ENCODE measurements around the gene ARMCX2.
"Not testable (repeated sequence)": the region's sequence is repeated elsewhere in the genome, so short reads cannot be mapped to it uniquely, and the experiment has no call there.

ARMCX2 gene

GRCh38 chrX:101655534-101655933, 4.1 kb downstream of the ARMCX2 start:
- TF ChIP-seq EZH2 (IDR thresholded peaks at IDR 0.05; ENCODE audit: borderline replicate concordance, low read depth, low read length, severe bottlenecking) (no peak), CTCF (IDR thresholded peaks at IDR 0.05; ENCODE audit: borderline replicate concordance, extremely low read depth, low read length, poor library complexity, severe bottlenecking) (no peak)
- Histone ChIP-seq H3K27ac (ENCODE audit: low read length) (no peak overlapping the region), H3K4me2 (ENCODE audit: insufficient read depth, low read length) (no peak overlapping the region)

GRCh38 chrX:101647716-101648115, 11.9 kb downstream of the ARMCX2 start:
- not testable (repeated sequence) for H3K9me3 ChIP-seq (ENCODE audit: insufficient read depth, low read length, severe bottlenecking); H3K4me3 ChIP-seq (ENCODE audit: low read depth in 1 of 2, low read length in 2 of 2); H2AFZ ChIP-seq (ENCODE audit: low read depth, low read length); H3K4me2 ChIP-seq (ENCODE audit: insufficient read depth, low read length); H3K9ac ChIP-seq (ENCODE audit: low read depth, low read length); H3K79me2 ChIP-seq (ENCODE audit: insufficient read depth, low read length); H3K36me3 ChIP-seq (ENCODE audit: insufficient read depth, low read length); H3K27ac ChIP-seq (ENCODE audit: low read length); H3K4me1 ChIP-seq (ENCODE audit: insufficient read depth, low read length); H4K20me1 ChIP-seq (ENCODE audit: insufficient read depth, low read length); DNase-seq; H3K27me3 ChIP-seq (ENCODE audit: insufficient read depth, low read length, poor library complexity); ATAC-seq (ENCODE audit: insufficient read depth, low read depth)

More at GRCh38 chrX:101655534-101655933, 4.1 kb downstream of the ARMCX2 start:
- ATAC-seq (ENCODE audit: insufficient read depth, low read depth) (no peak), DNase-seq (no peak)
- no peaks in the 10 kb centered on the region for H3K27me3 ChIP-seq (ENCODE audit: insufficient read depth, low read length, poor library complexity)
- no peaks in the 10 kb centered on the region for H3K4me1 ChIP-seq (ENCODE audit: insufficient read depth, low read length)
- no peak overlapping the region for H2AFZ ChIP-seq (ENCODE audit: low read depth, low read length)
- no peak overlapping the region for H3K4me3 ChIP-seq (ENCODE audit: low read depth in 1 of 2, low read length in 2 of 2)
- H3K9ac ChIP-seq (ENCODE audit: low read depth, low read length) = no peak overlapping the region
- H3K36me3 ChIP-seq (ENCODE audit: insufficient read depth, low read length) = no peaks in the 10 kb centered on the region
- no peaks in the 10 kb centered on the region for H3K9me3 ChIP-seq (ENCODE audit: insufficient read depth, low read length, severe bottlenecking)
- no peaks in the 10 kb centered on the region for H3K79me2 ChIP-seq (ENCODE audit: insufficient read depth, low read length)
- no peaks in the 10 kb centered on the region for H4K20me1 ChIP-seq (ENCODE audit: insufficient read depth, low read length)

GRCh38 chrX:101642093-101642492, 17.6 kb downstream of the ARMCX2 start:
- Histone ChIP-seq H3K79me2 (ENCODE audit: insufficient read depth, low read length) (no peaks in the 10 kb centered on the region), H3K9ac (ENCODE audit: low read depth, low read length) (no peak overlapping the region), H3K27ac (ENCODE audit: low read length) (no peak overlapping the region), H3K36me3 (ENCODE audit: insufficient read depth, low read length) (no peaks in the 10 kb centered on the region), H4K20me1 (ENCODE audit: insufficient read depth, low read length) (no peaks in the 10 kb centered on the region), H3K27me3 (ENCODE audit: insufficient read depth, low read length, poor library complexity) (no peaks in the 10 kb centered on the region), H2AFZ (ENCODE audit: low read depth, low read length) (no peak overlapping the region), H3K4me1 (ENCODE audit: insufficient read depth, low read length) (no peaks in the 10 kb centered on the region), H3K4me3 (ENCODE audit: low read depth in 1 of 2, low read length in 2 of 2) (no peak overlapping the region), H3K9me3 (ENCODE audit: insufficient read depth, low read length, severe bottlenecking) (no peaks in the 10 kb centered on the region), H3K4me2 (ENCODE audit: insufficient read depth, low read length) (no peak overlapping the region)
- DNase-seq (no peak), ATAC-seq (ENCODE audit: insufficient read depth, low read depth) (no peak)
- no peak for TF ChIP-seq EZH2 (IDR thresholded peaks at IDR 0.05; ENCODE audit: borderline replicate concordance, low read depth, low read length, severe bottlenecking)
- TF ChIP-seq CTCF (IDR thresholded peaks at IDR 0.05; ENCODE audit: borderline replicate concordance, extremely low read depth, low read length, poor library complexity, severe bottlenecking) = no peak

- H3K4me2 ChIP-seq (ENCODE audit: insufficient read depth, low read length) = no peak overlapping the region
- no peaks in the 10 kb centered on the region for H4K20me1 ChIP-seq (ENCODE audit: insufficient read depth, low read length)
- no peaks in the 10 kb centered on the region for H3K36me3 ChIP-seq (ENCODE audit: insufficient read depth, low read length)
- H3K27ac ChIP-seq (ENCODE audit: low read length) = no peak overlapping the region
- DNase-seq = no peak
- no peaks in the 10 kb centered on the region for H3K79me2 ChIP-seq (ENCODE audit: insufficient read depth, low read length)
- no peak for TF ChIP-seq EZH2 (IDR thresholded peaks at IDR 0.05; ENCODE audit: borderline replicate concordance, low read depth, low read length, severe bottlenecking)
- no peak for TF ChIP-seq CTCF (IDR thresholded peaks at IDR 0.05; ENCODE audit: borderline replicate concordance, extremely low read depth, low read length, poor library complexity, severe bottlenecking)
- no peaks in the 10 kb centered on the region for H3K4me1 ChIP-seq (ENCODE audit: insufficient read depth, low read length)
- H2AFZ ChIP-seq (ENCODE audit: low read depth, low read length) = no peak overlapping the region
- ATAC-seq (ENCODE audit: insufficient read depth, low read depth) = no peak
- H3K9me3 ChIP-seq (ENCODE audit: insufficient read depth, low read length, severe bottlenecking) = no peaks in the 10 kb centered on the region
- H3K4me3 ChIP-seq (ENCODE audit: low read depth in 1 of 2, low read length in 2 of 2) = no peak overlapping the region
- no peak overlapping the region for H3K9ac ChIP-seq (ENCODE audit: low read depth, low read length)
- H3K27me3 ChIP-seq (ENCODE audit: insufficient read depth, low read length, poor library complexity) = no peaks in the 10 kb centered on the region
These were observed 20.1 kb downstream of the ARMCX2 start for GRCh38 chrX:101639583-101639982.

Measured in DND-41 (cell line).